OCI-LY7 (cell line): ENCODE data around the gene CAMK4.

Source experiments
- EZH2phosphoT487 ChIP-seq: fragments of 200-600 bp; sonication (generic); IDR thresholded peaks from 2 replicates; pipeline ENCODE4 v1.6.1; 2018; ENCODE audit warnings: low read depth, borderline replicate concordance, mild to moderate bottlenecking, mixed run types, antibody characterized with exemption, low read length, moderate library complexity, mixed read lengths
- TF ChIP-seq, protein P1 (sequence below): fragments of 200-600 bp; sonication (generic); conservative IDR thresholded peaks from 2 replicates; pipeline ENCODE4 v1.5.1; 2014; ENCODE audit warnings: mild to moderate bottlenecking, antibody characterized with exemption, low read length, moderate library complexity, mixed read lengths

DNA sequence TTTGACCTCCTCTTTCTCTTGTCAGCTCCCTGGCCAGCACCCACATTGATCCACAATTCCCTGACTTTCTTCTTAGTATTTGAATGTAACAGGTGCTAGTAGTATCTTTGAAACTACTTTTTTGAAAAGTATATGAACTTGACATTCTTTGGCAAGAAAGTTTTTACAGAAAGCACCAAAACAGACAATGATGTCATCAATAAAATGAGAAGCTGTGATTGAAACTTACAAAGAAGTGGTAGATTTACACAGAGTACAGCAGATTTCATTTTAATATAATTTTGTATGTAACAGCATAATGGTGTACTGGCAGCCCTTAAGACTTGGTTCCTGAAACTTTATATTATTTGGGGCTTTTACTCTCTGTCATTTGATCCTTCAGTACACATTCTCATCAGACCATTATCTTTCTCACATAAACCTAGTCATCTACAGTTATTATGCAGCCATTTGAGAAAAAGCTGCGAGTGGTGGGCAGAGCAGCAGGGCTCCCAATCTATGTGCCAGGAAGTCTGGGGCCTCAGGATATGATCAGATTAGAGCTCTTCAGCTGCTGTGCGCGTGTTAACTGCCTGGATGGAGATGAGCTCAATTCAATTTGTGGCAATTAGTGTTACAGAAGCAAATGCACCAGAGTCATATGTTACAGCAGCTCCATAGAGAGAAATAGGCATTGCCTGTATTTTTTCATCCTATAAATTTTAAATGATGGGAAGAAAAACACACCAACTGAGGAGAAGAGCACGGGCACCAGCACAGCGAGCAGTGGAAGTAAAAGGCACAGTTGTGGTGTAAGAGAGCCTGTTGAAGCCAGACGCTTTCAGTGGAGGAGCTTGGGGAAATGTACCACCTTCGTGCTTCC is 162.0 kb downstream of the CAMK4 start:
- TF ChIP-seq, protein P1, sequence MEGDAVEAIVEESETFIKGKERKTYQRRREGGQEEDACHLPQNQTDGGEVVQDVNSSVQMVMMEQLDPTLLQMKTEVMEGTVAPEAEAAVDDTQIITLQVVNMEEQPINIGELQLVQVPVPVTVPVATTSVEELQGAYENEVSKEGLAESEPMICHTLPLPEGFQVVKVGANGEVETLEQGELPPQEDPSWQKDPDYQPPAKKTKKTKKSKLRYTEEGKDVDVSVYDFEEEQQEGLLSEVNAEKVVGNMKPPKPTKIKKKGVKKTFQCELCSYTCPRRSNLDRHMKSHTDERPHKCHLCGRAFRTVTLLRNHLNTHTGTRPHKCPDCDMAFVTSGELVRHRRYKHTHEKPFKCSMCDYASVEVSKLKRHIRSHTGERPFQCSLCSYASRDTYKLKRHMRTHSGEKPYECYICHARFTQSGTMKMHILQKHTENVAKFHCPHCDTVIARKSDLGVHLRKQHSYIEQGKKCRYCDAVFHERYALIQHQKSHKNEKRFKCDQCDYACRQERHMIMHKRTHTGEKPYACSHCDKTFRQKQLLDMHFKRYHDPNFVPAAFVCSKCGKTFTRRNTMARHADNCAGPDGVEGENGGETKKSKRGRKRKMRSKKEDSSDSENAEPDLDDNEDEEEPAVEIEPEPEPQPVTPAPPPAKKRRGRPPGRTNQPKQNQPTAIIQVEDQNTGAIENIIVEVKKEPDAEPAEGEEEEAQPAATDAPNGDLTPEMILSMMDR: no peak
- no peak for TF ChIP-seq EZH2phosphoT487
